WTC11 (cell line): Measurements from ENCODE around the gene CENPS. TPM values are rescaled to one million over a fixed set of nuclear protein-coding genes. Genes with fewer than 3 reads are reported as not detected.

Experiments
- ATAC-seq: fragments of 200-7000 bp; cut with Tn5 transposase; 2 replicates; pipeline ENCODE4 v1.10.0; 2021; ENCODE audit warnings: mild to moderate bottlenecking, moderate library complexity
- CTCF ChIA-PET: fragments of 300-600 bp; sonication (Branson Sonifier 250); formaldehyde crosslinking; loops from one replicate; lab custom pipeline; 2021; ENCODE audit warnings: antibody characterized with exemption; lab: Charles Lee
- POLR2A ChIA-PET: fragments of 350-600 bp; sonication (Branson Sonifier 250); formaldehyde crosslinking; loops from one replicate; lab custom pipeline; 2021; ENCODE audit warnings: antibody characterized with exemption; lab: Charles Lee
- DNase-seq: peaks from one replicate; pipeline ENCODE4 v3.0.0; 2021; ENCODE audit warnings: low spot score
- H3K27ac Mint-ChIP-seq: 2 replicates; pipeline ENCODE4 v1.8.0; 2021; ENCODE audit warnings: mixed read lengths
- H3K27me3 Mint-ChIP-seq: 2 replicates; pipeline ENCODE4 v1.8.0; 2021; ENCODE audit warnings: low read depth, mild to moderate bottlenecking, moderate library complexity, mixed read lengths
- H3K36me3 Mint-ChIP-seq: 2 replicates; pipeline ENCODE4 v1.8.0; 2021; ENCODE audit warnings: mixed read lengths
- H3K4me1 Mint-ChIP-seq: 2 replicates; pipeline ENCODE4 v1.8.0; 2022; ENCODE audit warnings: mixed read lengths
- H3K4me3 Mint-ChIP-seq: 2 replicates; pipeline ENCODE4 v1.8.0; 2021; ENCODE audit warnings: mild to moderate bottlenecking, moderate library complexity, mixed read lengths
- H3K9me3 Mint-ChIP-seq: 2 replicates; pipeline ENCODE4 v1.8.0; 2021; ENCODE audit warnings: mixed read lengths
- E2F5 ChIP-seq: sonication (generic); formaldehyde crosslinking; IDR thresholded peaks from 2 replicates; pipeline ENCODE4 v1.8.1; 2022; ENCODE audit warnings: mild to moderate bottlenecking, moderate library complexity, missing genetic modification reagents
- ELF4 ChIP-seq: sonication (generic); formaldehyde crosslinking; IDR thresholded peaks from 2 replicates; pipeline ENCODE4 v1.8.1; 2022; ENCODE audit warnings: low read depth, mild to moderate bottlenecking, moderate library complexity, missing genetic modification reagents
- EMX1 ChIP-seq: fragments of 250-450 bp; sonication (Bioruptor Pico); IDR thresholded peaks from 2 replicates; pipeline ENCODE4 v1.8.0; 2021; ENCODE audit warnings: mild to moderate bottlenecking
- ETV6 ChIP-seq: sonication (generic); formaldehyde crosslinking; IDR thresholded peaks from 2 replicates; pipeline ENCODE4 v1.8.1; 2022; ENCODE audit warnings: mild to moderate bottlenecking, missing genetic modification reagents
- FOXP4 ChIP-seq: sonication (generic); formaldehyde crosslinking; IDR thresholded peaks from 2 replicates; pipeline ENCODE4 v1.8.0; 2022; ENCODE audit warnings: mild to moderate bottlenecking, missing genetic modification reagents
- IRF2 ChIP-seq: sonication (generic); formaldehyde crosslinking; IDR thresholded peaks from 2 replicates; pipeline ENCODE4 v1.8.0; 2022; ENCODE audit warnings: low read depth, missing genetic modification reagents, borderline replicate concordance
- NFATC4 ChIP-seq: fragments of 250-450 bp; sonication (Bioruptor Pico); IDR thresholded peaks from 2 replicates; pipeline ENCODE4 v1.9.0; 2021; ENCODE audit warnings: mild to moderate bottlenecking
- NR1H2 ChIP-seq: sonication (generic); formaldehyde crosslinking; IDR thresholded peaks from 2 replicates; pipeline ENCODE4 v1.9.0; 2021; ENCODE audit warnings: mild to moderate bottlenecking, moderate library complexity, missing genetic modification reagents
- RORB ChIP-seq: fragments of 250-450 bp; sonication (Bioruptor Pico); IDR thresholded peaks from 2 replicates; pipeline ENCODE4 v1.9.0; 2021; ENCODE audit warnings: mild to moderate bottlenecking
- USF2 ChIP-seq: sonication (generic); formaldehyde crosslinking; IDR thresholded peaks from 2 replicates; pipeline ENCODE4 v1.8.1; 2023; ENCODE audit warnings: mild to moderate bottlenecking, missing genetic modification reagents, moderate library complexity
- ZNF121 ChIP-seq: sonication (generic); formaldehyde crosslinking; IDR thresholded peaks from 2 replicates; pipeline ENCODE4 v1.8.0; 2023; ENCODE audit warnings: missing genetic modification reagents
- ZNF219 ChIP-seq: sonication (generic); formaldehyde crosslinking; IDR thresholded peaks from 2 replicates; pipeline ENCODE4 v1.8.0; 2023; ENCODE audit warnings: missing genetic modification reagents, mild to moderate bottlenecking, borderline replicate concordance
- ZNF263 ChIP-seq: sonication (generic); formaldehyde crosslinking; IDR thresholded peaks from 2 replicates; pipeline ENCODE4 v1.8.1; 2022; ENCODE audit warnings: low read depth, mild to moderate bottlenecking, moderate library complexity, missing genetic modification reagents
- ZNF396 ChIP-seq: fragments of 250-450 bp; sonication (Bioruptor Pico); IDR thresholded peaks from 2 replicates; pipeline ENCODE4 v1.8.0; 2021; ENCODE audit warnings: mild to moderate bottlenecking, moderate library complexity, borderline replicate concordance
- total RNA-seq: library from RNA; stranded (reverse); gene quantifications from 3 replicates; pipeline ENCODE4 v1.2.3, GENCODE V29; 2021
- TF ChIP-seq, protein P1 (sequence below): fragments of 250-450 bp; sonication (Bioruptor Pico); IDR thresholded peaks from 2 replicates; pipeline ENCODE4 v1.9.0; 2021; ENCODE audit warnings: mild to moderate bottlenecking
- TF ChIP-seq, protein P2 (sequence below): fragments of 250-450 bp; sonication (Bioruptor Pico); IDR thresholded peaks from 2 replicates; pipeline ENCODE4 v1.9.0; 2021; ENCODE audit warnings: moderate library complexity, mild to moderate bottlenecking, inconsistent platforms, borderline replicate concordance
- TF ChIP-seq, protein P3 (sequence below): fragments of 250-450 bp; sonication (Bioruptor Pico); IDR thresholded peaks from 2 replicates; pipeline ENCODE4 v1.8.0; 2021; ENCODE audit warnings: mild to moderate bottlenecking
- TF ChIP-seq, protein P4 (sequence below): sonication (generic); formaldehyde crosslinking; IDR thresholded peaks from 2 replicates; pipeline ENCODE4 v1.8.1; 2023; ENCODE audit warnings: mild to moderate bottlenecking, missing genetic modification reagents

Gene CENPS
- total RNA-seq, 1 experiment from 2014 or later: 13.8 TPM

DNA sequence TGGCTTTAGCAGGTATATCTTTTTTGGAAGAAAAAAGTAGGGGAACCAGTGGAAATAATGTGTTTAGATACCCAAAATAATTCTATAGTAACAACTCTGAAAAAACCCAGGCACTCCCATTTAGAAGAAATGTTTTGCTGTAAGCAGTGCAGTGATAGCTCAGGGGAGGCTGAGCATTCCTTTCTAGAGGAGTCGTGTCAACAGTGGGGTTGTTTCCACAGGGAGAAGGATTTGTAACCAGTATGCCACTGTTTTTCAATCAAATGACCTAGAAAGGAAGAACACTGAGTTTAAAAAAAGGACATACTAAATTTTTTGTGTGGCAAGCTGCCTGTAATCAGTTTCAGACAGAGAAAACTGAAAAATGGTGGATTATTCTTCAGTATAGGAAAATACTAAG is 29.0 kb upstream of the CENPS start:
- DNase-seq: no peak
- H3K27ac Mint-ChIP-seq: peak overlapping the region; percentile 37
- ChIA-PET POLR2A (no interaction called here), CTCF (no interaction called here)
- H3K27me3 Mint-ChIP-seq: no peaks in the 10 kb centered on the region; the same call in 1 of the 2 replicates
- H3K9me3 Mint-ChIP-seq: 0 out of 2 replicates have a peak, but pooled peaks cover 4% of the 10 kb centered on the region
- peaks cover 47% of the 10 kb centered on the region for H3K36me3 Mint-ChIP-seq
- ATAC-seq: no peak
- peaks cover 12% of the 10 kb centered on the region for H3K4me1 Mint-ChIP-seq
- no peak overlapping the region for H3K4me3 Mint-ChIP-seq
- TF ChIP-seq, protein P1, sequence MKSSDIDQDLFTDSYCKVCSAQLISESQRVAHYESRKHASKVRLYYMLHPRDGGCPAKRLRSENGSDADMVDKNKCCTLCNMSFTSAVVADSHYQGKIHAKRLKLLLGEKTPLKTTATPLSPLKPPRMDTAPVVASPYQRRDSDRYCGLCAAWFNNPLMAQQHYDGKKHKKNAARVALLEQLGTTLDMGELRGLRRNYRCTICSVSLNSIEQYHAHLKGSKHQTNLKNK: no peak
- TF ChIP-seq IRF2 (CRISPR knock-in tag): no peak
- no peak for TF ChIP-seq RORB (CRISPR knock-in tag)
- no peak for TF ChIP-seq ZNF396 (CRISPR knock-in tag)

GRCh38 chr1:10402729-10403274 is 27.4 kb upstream of the CENPS start:
- POLR2A ChIA-PET: no interaction called here
- H3K36me3 Mint-ChIP-seq: peaks cover 63% of the 10 kb centered on the region
- H3K9me3 Mint-ChIP-seq: no peaks in the 10 kb centered on the region
- no peak overlapping the region for H3K4me3 Mint-ChIP-seq
- no peak overlapping the region for H3K27ac Mint-ChIP-seq
- no peak for DNase-seq
- TF ChIP-seq, protein P2, sequence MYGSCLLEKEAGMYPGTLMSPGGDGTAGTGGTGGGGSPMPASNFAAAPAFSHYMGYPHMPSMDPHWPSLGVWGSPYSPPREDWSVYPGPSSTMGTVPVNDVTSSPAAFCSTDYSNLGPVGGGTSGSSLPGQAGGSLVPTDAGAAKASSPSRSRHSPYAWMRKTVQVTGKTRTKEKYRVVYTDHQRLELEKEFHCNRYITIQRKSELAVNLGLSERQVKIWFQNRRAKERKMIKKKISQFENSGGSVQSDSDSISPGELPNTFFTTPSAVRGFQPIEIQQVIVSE (CRISPR knock-in tag): no peak
- TF ChIP-seq, protein P3, sequence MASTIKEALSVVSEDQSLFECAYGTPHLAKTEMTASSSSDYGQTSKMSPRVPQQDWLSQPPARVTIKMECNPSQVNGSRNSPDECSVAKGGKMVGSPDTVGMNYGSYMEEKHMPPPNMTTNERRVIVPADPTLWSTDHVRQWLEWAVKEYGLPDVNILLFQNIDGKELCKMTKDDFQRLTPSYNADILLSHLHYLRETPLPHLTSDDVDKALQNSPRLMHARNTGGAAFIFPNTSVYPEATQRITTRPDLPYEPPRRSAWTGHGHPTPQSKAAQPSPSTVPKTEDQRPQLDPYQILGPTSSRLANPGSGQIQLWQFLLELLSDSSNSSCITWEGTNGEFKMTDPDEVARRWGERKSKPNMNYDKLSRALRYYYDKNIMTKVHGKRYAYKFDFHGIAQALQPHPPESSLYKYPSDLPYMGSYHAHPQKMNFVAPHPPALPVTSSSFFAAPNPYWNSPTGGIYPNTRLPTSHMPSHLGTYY: no peak
- TF ChIP-seq EMX1 (CRISPR knock-in tag): no peak
- no peak for TF ChIP-seq ZNF263 (CRISPR knock-in tag)
- TF ChIP-seq ZNF121 (CRISPR knock-in tag): no peak
- no peak for TF ChIP-seq ELF4
- no peak for TF ChIP-seq USF2 (CRISPR knock-in tag)
- TF ChIP-seq, protein P4, sequence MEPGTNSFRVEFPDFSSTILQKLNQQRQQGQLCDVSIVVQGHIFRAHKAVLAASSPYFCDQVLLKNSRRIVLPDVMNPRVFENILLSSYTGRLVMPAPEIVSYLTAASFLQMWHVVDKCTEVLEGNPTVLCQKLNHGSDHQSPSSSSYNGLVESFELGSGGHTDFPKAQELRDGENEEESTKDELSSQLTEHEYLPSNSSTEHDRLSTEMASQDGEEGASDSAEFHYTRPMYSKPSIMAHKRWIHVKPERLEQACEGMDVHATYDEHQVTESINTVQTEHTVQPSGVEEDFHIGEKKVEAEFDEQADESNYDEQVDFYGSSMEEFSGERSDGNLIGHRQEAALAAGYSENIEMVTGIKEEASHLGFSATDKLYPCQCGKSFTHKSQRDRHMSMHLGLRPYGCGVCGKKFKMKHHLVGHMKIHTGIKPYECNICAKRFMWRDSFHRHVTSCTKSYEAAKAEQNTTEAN: no peak
- no peak for TF ChIP-seq ZNF219 (CRISPR knock-in tag)
- TF ChIP-seq NR1H2: no peak
- TF ChIP-seq FOXP4: no peak
- TF ChIP-seq NFATC4: no peak
- no peak for TF ChIP-seq ETV6 (CRISPR knock-in tag)
- TF ChIP-seq E2F5 (CRISPR knock-in tag): no peak
- H3K27me3 Mint-ChIP-seq: no peaks in the 10 kb centered on the region; the same call in 1 of the 2 replicates
- no peak for ATAC-seq
- H3K4me1 Mint-ChIP-seq: peaks cover 12% of the 10 kb centered on the region
- CTCF ChIA-PET: no interaction called here
